DOHH2 (cell line): ENCODE measurements around the gene CAPN7.
"Not testable (repeated sequence)": the region's sequence is repeated elsewhere in the genome, so short reads cannot be mapped to it uniquely, and the experiment has no call there.

Experiments used
- H3F3A ChIP-seq: fragments of 200-600 bp; sonication (generic), shearing (Covaris generic); 2 replicates; pipeline ENCODE4 v1.6.0; 2016; ENCODE audit warnings: antibody characterized with exemption, mild to moderate bottlenecking; ENCODE audit not compliant: control insufficient read depth, insufficient read depth
- H3K27ac ChIP-seq: fragments of 200-600 bp; sonication (generic); 2 replicates; pipeline ENCODE4 v1.5.1; 2014; ENCODE audit warnings: low read depth, mild to moderate bottlenecking, low read length, moderate library complexity
- H3K27me3 ChIP-seq: fragments of 200-600 bp; sonication (generic); 2 replicates; pipeline ENCODE4 v1.6.1; 2014; ENCODE audit warnings: mild to moderate bottlenecking, low read length, mixed read lengths; ENCODE audit not compliant: control insufficient read depth
- H3K36me3 ChIP-seq: fragments of 200-600 bp; sonication (generic); 2 replicates; pipeline ENCODE4 v1.6.1; 2014; ENCODE audit warnings: mild to moderate bottlenecking, low read length, moderate library complexity, mixed read lengths; ENCODE audit not compliant: control insufficient read depth
- H3K4me1 ChIP-seq: fragments of 200-600 bp; sonication (generic); 2 replicates; pipeline ENCODE4 v1.6.1; 2014; ENCODE audit warnings: mild to moderate bottlenecking, low read length, mixed read lengths; ENCODE audit not compliant: control insufficient read depth
- H3K4me2 ChIP-seq: fragments of 200-600 bp; sonication (generic); 2 replicates; pipeline ENCODE4 v1.6.0; 2014; ENCODE audit warnings: mild to moderate bottlenecking, low read length, moderate library complexity
- H3K4me3 ChIP-seq: fragments of 200-600 bp; sonication (generic); 2 replicates; pipeline ENCODE4 v1.5.1; 2014; ENCODE audit warnings: mild to moderate bottlenecking, low read length, mixed read lengths
- H3K79me2 ChIP-seq: fragments of 200-600 bp; sonication (generic); 2 replicates; pipeline ENCODE4 v1.6.1; 2014; ENCODE audit warnings: mild to moderate bottlenecking, low read length, mixed read lengths; ENCODE audit not compliant: control insufficient read depth
- H3K9me2 ChIP-seq: fragments of 200-600 bp; sonication (generic); replicated peaks from 2 replicates; pipeline ENCODE4 v1.6.1; 2014; ENCODE audit warnings: mild to moderate bottlenecking, low read length, mixed read lengths; ENCODE audit not compliant: control insufficient read depth
- H3K9me3 ChIP-seq: fragments of 200-600 bp; sonication (generic); 2 replicates; pipeline ENCODE4 v1.6.1; 2014; ENCODE audit warnings: antibody characterized with exemption, low read length, mixed read lengths; ENCODE audit not compliant: control insufficient read depth, insufficient read depth
- H4K20me1 ChIP-seq: fragments of 200-600 bp; sonication (generic); 2 replicates; pipeline ENCODE4 v1.6.0; 2014; ENCODE audit warnings: low read depth, mild to moderate bottlenecking, antibody characterized with exemption, low read length, moderate library complexity; ENCODE audit not compliant: control insufficient read depth, insufficient read depth
- EZH2phosphoT487 ChIP-seq: fragments of 200-600 bp; sonication (generic); IDR thresholded peaks from 2 replicates; pipeline ENCODE4 v1.6.1; 2017; ENCODE audit warnings: borderline replicate concordance, mild to moderate bottlenecking, antibody characterized with exemption, low read length, moderate library complexity, mixed read lengths
- TF ChIP-seq, protein P1 (sequence below): fragments of 200-600 bp; sonication (generic); IDR thresholded peaks from one replicate; pipeline ENCODE4 v1.5.1; 2014; ENCODE audit warnings: antibody characterized with exemption, mild to moderate bottlenecking, low read depth, low read length; ENCODE audit not compliant: poor library complexity, severe bottlenecking

The CAPN7 gene

DNA sequence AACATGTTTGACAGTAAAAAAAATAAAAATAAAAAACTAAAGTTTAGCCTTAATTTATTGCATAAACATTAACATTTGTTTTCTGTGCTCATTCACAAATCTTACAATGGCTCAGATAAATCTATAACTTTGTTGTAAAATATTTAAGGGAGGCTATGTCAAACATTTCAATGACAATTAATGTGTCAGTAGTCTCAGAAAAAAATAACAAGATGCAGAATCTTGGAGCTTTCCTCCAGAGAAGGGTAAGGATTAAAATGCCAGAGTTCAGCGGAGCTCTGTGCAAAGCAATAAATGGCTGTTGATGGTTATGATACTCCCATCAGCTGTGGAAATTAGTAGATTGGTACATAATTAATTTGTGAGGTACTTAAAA lies 20.0 kb upstream of the CAPN7 start:
- H3K27me3 ChIP-seq, result no peaks in the 10 kb centered on the region
- no peak overlapping the region for H3K4me2 ChIP-seq
- TF ChIP-seq EZH2phosphoT487, result no peak
- TF ChIP-seq, protein P1, sequence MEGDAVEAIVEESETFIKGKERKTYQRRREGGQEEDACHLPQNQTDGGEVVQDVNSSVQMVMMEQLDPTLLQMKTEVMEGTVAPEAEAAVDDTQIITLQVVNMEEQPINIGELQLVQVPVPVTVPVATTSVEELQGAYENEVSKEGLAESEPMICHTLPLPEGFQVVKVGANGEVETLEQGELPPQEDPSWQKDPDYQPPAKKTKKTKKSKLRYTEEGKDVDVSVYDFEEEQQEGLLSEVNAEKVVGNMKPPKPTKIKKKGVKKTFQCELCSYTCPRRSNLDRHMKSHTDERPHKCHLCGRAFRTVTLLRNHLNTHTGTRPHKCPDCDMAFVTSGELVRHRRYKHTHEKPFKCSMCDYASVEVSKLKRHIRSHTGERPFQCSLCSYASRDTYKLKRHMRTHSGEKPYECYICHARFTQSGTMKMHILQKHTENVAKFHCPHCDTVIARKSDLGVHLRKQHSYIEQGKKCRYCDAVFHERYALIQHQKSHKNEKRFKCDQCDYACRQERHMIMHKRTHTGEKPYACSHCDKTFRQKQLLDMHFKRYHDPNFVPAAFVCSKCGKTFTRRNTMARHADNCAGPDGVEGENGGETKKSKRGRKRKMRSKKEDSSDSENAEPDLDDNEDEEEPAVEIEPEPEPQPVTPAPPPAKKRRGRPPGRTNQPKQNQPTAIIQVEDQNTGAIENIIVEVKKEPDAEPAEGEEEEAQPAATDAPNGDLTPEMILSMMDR, result no peak
- H3K9me3 ChIP-seq, result no peaks in the 10 kb centered on the region
- no peaks in the 10 kb centered on the region for H4K20me1 ChIP-seq
- peaks cover 18% of the 10 kb centered on the region for H3K4me1 ChIP-seq
- H3K79me2 ChIP-seq, result no peaks in the 10 kb centered on the region
- no peak overlapping the region for H3K4me3 ChIP-seq
- no peak overlapping the region for H3K27ac ChIP-seq
- H3K9me2 ChIP-seq, result no peaks in the 10 kb centered on the region
- no peaks in the 10 kb centered on the region for H3K36me3 ChIP-seq
- H3F3A ChIP-seq, result no peaks in the 10 kb centered on the region

DNA sequence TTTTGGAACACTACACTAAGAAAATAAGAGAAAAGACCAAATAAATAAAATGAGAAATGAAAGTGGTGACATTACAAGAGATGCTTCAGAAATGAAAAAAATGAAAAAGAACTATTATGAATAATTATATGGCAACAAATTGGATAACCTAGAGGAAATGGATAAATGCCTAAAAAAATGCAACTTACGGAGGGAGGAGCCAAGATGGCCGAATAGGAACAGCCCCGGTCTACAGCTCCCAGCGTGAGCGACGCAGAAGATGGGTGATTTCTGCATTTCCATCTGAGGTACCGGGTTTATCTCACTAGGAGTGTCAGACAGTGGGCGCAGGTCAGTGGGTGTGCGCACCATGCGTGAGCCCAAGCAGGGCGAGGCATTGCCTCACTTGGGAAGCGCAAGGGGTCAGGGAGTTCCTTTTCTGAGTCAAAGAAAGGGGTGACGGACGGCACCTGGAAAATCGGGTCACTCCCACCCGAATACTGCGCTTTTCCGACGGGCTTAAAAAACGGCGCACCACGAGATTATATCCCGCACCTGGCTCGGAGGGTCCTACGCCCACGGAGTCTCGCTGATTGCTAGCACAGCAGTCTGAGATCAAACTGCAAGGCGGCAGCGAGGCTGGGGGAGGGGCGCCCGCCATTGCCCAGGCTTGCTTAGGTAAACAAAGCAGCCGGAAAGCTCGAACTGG lies 19.4 kb upstream of the CAPN7 start:
- not testable (repeated sequence) for H3K27me3 ChIP-seq, H3K79me2 ChIP-seq

DNA sequence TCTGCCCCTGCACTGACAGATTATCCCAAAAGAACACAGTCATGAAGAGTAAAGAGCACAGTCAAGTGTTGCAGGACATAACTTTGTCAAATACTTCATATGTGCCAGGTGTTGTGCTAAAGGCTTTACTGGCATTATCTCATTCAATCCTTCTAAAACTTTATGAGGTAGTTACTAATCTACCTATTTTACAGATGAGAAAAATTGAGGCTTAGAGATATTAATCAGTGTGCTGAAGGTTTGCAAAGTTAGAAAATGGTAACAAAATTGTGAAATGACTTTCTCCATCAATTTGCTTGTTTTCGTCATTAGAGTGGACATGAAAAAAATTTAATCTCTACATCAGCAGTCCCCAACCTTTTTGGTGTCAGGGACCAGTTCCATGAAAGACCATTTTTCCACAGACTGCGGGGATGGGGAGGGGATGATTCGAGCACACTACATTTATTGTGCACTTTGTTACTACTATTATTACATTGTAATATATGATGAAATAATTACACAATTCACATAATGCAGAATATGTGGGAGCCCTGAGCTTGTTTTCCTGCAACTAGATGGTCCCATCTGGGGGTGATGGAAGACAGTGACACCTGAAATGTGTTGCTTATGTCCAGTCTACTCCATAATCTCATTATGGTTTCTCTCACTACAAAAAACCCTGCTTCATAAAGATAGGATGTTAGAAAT lies 8.6 kb upstream of the CAPN7 start:
- no peaks in the 10 kb centered on the region for H3K9me3 ChIP-seq

More for the DNA sequence above, 19.4 kb upstream of the CAPN7 start:
- peaks cover 13% of the 10 kb centered on the region for H3K4me1 ChIP-seq
- H3K27ac ChIP-seq, H3K9me3 ChIP-seq, H3K9me2 ChIP-seq, H3K36me3 ChIP-seq, H3F3A ChIP-seq, H3K4me2 ChIP-seq, H3K4me3 ChIP-seq, H4K20me1 ChIP-seq: not testable (repeated sequence)

DNA sequence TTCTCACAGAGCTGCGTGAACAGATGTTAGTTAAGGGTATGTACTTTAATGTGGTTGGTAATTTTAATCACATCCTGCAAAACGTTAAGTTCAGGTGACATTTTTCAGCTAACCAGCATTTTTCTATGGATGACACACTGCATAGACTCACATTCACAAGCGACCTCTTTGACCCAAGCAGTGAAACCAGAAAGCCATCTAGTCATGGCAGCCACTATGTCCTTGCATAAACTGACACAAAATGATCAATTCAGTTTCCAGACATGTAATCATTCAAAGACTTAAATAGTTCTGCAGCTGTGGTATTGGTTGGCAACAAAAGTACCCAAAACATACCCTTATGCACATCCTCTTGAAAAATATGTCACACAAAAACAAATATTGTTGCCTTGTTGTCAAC lies 7.4 kb upstream of the CAPN7 start:
- no peak for TF ChIP-seq EZH2phosphoT487
- TF ChIP-seq, protein P1, result no peak
- Histone ChIP-seq H3K27me3 (peaks cover 7% of the 10 kb centered on the region), H4K20me1 (no peaks in the 10 kb centered on the region), H3K79me2 (no peaks in the 10 kb centered on the region), H3K9me3 (no peaks in the 10 kb centered on the region), H3K36me3 (no peaks in the 10 kb centered on the region), H3K4me1 (peaks cover 13% of the 10 kb centered on the region), H3K9me2 (no peaks in the 10 kb centered on the region), H3F3A (no peaks in the 10 kb centered on the region), H3K4me2 (no peak overlapping the region), H3K4me3 (no peak overlapping the region), H3K27ac (no peak overlapping the region)

More for the DNA sequence above, 8.6 kb upstream of the CAPN7 start:
- H3K9me2 ChIP-seq, result no peaks in the 10 kb centered on the region
- H3K4me1 ChIP-seq, result peaks cover 5% of the 10 kb centered on the region; the same call in 1 of the 2 replicates
- H3K4me3 ChIP-seq, result no peak overlapping the region
- H3F3A ChIP-seq, result no peaks in the 10 kb centered on the region
- TF ChIP-seq, protein P1, result no peak
- no peak for TF ChIP-seq EZH2phosphoT487
- H3K27ac ChIP-seq, result no peak overlapping the region
- no peak overlapping the region for H3K4me2 ChIP-seq
- H4K20me1 ChIP-seq, result no peaks in the 10 kb centered on the region
- H3K36me3 ChIP-seq, result no peaks in the 10 kb centered on the region
- H3K79me2 ChIP-seq, result no peaks in the 10 kb centered on the region
- H3K27me3 ChIP-seq, result peaks cover 7% of the 10 kb centered on the region
